ENCODE measurements around the gene SYTL2.

Gene SYTL2

GRCh38 chr11:85825616-85826015 lies 14.7 kb upstream of the SYTL2 start:
- no peak for DNase-seq

DNA sequence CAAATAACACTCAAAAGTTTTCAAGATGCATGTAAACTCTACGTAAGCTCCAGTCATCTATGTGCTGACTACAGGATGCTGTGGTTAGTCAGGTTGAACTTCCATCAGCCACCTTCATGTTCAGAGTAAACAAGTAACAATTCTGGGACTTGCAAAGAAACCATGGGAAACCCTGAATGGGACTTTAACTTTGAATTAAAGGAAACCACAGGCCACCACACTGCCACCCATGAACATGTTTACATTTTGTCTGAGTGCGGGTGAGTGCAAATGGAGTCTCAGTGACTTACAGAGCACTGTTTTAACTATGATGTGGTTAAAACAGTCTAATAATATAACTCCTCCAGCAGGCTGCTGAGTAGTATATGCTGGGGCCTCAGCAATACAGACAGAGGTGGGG lies 12.9 kb upstream of the SYTL2 start:
- DNase-seq: no peak

- DNase-seq: no peak
Observed at GRCh38 chr11:85822814-85823213, 11.9 kb upstream of the SYTL2 start.

DNA sequence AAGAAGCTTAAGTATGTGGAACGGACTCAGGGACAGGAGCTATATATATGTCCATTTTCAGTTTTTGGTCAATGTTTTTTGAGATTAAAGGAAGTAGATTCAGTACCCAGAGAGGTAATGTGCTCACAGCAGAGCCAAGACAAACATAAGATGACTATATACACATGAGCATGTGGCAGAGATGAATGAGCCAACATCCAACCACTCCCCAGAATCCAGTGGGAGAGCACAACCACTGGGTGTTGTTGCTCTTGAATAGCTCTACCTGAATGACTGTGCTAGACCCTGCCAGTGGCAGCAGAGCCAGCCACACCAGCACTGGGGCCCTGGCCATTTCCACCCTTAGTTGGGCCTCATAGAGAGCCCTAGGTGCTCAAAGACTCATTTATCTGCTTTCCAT lies 10.7 kb upstream of the SYTL2 start:
- DNase-seq: no peak

DNA sequence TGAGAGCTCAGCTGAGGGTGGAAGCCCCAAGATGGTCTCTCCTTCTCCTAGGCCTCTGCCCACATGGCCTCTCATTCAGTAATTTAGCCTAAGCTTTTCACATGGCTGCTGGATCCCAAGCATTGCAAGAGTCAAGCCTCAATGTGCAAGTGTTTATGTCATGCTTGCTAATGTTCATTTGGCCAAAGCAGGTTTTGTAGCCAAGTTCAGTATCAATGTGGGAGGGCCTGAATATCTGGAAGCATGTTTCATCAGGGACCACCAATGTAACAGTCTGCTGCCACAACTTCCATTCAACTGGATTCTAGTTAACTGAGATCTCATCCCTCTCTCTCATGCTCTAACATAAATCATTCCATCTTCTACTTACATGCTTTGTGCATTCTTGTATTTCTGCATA lies 8.5 kb upstream of the SYTL2 start:
- DNase-seq: no peak

DNA sequence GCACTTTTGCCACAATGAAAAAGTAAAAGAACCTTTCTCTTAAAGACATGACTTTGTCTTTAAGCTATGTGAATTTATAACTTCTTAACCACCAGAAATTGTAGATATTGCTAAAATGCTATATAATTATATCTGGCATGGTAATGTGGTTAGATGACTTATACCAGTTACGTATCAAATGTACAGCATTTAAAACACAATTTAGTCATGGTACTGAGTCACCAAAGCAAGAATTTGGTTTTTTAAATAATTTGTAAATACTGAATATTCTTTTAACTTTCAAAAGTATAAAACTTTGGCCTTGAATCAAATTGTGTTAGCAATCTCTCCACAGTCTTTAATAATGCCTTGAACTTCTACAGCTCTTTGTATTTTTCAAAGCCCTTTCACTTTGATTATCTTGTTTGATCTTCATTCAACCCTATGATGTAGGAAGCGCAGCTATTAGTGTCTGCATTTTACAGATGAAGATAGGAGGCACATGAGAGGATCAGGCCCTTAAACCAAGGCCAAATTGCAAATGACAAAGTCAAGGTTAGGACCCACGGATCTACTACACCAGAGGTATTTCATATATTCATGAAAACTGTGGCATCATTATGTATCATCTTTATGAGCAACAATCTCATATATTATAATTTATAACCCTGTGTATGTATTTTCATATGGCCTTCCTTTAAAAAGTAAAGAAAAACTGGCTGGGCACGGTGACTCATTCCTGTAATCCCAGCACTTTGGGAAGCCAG lies 4.4 kb upstream of the SYTL2 start:
- DNase-seq: no peak

DNA sequence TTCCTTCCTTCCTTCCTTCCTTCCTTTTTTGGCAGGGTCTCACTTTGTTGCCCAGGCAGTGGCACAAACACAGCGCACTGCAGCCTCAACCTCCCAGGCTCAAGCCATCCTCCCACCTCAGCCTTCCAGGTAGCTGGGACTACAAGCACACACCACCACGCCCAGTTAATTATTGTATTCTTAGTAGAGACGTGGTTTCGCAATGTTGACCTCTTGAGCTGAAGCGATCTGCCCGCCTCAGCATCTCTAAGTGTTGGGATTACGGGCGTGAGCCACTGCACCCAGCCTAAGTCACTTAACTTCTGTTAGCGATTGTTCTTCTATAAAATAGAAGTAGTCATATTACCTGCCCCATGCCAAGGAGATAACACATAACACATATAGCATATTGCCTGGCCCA lies 2.8 kb upstream of the SYTL2 start:
- no peak for DNase-seq

GRCh38 chr11:85811624-85812023 lies 683 bp upstream of the SYTL2 start:
- no peak for DNase-seq

DNA sequence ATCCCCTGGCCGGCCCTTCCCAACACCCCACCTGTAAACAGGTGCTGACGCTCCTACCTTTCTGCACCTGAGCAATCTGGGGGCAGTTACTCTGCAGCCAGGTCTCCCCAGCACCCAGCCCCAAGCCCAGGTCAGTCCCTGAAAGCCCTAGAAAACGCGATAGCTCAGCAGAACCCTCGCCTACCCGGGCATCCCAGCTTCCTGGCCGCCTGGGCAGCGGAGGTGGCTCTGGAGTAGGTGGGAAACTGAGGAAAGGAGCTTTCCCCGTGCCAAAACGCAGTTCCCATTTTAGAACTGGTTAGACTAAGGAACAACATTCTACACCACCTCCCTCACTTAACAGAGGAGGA lies 445 bp downstream of the SYTL2 start:
- no peak for DNase-seq

DNA sequence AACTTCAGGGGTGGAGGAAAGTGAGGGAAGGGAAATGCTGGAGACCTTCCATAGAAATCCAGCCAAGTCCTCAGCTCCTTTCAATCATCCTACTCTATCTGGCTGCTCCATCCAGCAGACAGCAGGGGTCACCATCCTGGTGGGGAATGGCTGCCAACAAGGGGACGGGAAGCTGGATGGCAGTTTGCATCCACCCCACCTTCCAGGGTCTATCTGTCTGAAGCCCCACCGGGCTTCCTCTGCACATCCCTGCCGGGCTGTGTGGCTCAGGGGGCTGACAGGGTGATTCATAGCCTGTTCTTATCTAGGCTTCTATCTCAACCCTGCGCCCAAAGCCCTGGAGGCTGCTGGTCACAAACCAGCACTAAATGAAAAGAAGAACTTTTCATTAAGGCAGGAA lies 1.1 kb downstream of the SYTL2 start:
- DNase-seq: no peak

DNA sequence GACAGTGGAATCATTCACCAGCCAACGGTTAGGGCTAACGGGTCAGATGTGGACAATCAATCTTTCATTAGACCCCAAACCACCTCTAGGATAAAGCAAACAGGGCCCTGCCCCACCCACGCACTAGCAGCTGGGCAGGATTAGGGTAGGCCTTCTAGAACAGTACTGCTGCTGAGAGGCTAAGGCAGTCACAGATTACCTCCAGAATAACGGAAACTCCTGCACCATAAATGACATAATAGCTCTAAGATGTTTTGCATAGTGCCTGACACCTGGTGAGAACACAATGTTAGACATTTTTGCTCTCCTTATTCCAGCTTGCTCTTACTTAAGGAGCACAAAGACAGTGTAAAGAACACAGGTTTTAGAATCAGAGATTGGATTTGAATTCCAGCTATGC lies 1.8 kb downstream of the SYTL2 start:
- DNase-seq: no peak

DNA sequence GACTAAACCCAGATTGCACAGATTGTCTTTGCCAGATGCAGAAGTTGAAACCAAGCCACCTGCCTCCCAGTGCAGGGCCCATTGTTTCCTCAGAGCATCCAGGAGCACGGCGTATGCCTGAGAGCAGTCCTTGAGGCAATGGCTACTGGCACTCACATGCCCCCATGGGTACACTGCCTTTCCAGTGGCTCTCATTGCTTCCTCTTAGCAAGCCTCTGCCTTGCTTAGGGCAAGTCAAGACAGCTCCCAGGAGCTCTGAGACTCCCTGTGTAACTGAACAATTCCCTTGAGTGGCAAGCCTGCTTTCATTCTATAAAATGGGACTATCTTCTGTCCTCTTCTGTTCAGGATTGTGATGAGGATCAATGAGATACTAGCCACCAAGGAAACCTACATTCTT lies 4.1 kb downstream of the SYTL2 start:
- DNase-seq: no peak

GRCh38 chr11:85806016-85806415 lies 4.9 kb downstream of the SYTL2 start:
- no peak for DNase-seq

DNA sequence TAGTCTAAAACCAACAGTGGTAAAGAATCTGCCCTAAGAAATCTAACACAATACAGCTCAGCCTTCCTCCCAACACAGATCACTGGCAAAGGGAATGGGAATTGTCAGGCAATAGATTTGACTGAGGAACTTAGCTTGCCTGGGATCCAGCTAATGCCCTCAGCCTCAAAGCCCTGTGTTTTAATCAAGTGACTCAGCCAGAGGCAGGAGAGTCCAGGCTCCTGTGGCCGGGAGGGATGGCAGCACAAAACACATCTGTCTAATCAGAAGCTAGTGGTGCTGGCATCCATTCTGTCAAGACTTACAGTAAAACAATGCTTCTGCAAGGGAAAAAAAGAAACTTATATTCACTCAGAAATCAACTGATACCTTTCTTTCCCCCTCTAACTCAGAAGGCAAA lies 5.6 kb downstream of the SYTL2 start:
- no peak for DNase-seq

DNA sequence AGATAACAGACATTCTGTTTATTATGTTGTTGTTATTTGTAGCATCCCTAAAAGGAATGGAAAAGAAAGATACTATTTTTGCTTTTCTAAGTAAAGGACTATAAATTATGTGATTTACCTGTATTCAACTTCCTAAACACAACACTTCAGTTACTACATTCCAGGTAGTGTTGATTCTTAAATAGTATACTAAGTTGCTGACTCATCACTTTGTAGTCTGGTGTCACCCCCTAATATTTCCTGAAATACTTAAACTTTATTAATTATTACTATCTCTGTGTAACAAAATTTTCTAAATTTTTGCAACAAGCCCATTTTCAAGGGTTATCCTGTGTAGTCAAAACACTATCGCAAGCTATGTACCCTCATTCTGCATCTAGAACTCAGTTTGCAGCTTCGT lies 7.0 kb downstream of the SYTL2 start:
- no peak for DNase-seq

GRCh38 chr11:85803303-85803702 lies 7.6 kb downstream of the SYTL2 start:
- DNase-seq: no peak

- no peak for DNase-seq
Observed at GRCh38 chr11:85801527-85801926, 9.4 kb downstream of the SYTL2 start.

- DNase-seq: no peak
Observed at GRCh38 chr11:85800595-85801342, 10.2 kb downstream of the SYTL2 start.

DNA sequence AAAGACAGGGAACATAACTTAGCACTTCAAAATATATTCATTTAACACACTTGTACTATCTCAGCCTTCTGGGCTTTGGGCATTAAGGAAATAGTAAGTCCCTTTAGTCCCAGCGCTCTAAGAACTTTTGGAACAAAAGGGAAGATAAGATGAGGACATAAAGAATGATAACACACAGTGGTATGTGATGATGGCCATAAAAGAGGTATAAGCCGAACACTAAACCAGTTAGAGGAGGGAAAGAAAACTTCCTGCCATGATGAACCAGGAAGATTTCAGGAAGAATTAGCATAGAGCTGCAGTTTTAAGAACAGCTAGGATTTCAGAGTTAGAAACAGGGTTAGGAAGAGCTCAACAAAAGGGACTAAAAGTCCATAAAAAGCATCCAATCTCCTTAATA lies 11.8 kb downstream of the SYTL2 start:
- DNase-seq: no peak

DNA sequence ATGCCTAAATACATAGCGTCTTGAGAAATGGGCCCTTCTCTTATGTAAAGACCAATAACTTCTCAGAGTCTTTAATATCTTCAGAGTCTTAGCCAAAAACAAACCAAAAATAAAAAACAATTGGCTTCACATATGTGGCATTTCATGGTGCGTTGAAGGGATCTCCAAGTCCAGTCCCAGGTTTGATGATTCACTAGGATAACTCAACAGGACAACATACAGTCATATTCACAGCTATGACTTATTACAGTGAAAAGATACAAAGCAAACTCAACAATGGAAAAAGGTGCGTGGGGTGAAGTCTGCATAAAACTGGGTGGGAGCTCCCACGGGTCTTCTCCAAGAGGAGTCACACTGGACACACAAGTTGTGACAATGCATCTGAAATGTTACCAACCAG lies 12.6 kb downstream of the SYTL2 start:
- DNase-seq: no peak

GRCh38 chr11:85795712-85796487 lies 15.0 kb downstream of the SYTL2 start:
- no peak for DNase-seq

GRCh38 chr11:85791409-85791990 lies 19.4 kb downstream of the SYTL2 start:
- no peak for DNase-seq
